A673 (cell line): ENCODE measurements around the gene MS4A12. TPM values are rescaled to one million over a fixed set of nuclear protein-coding genes. Genes with fewer than 3 reads are reported as not detected.

Experiments
- BruUV-seq: library from RNA; stranded (reverse); fragments of 400-500 nt; replicated peaks from 2 replicates; lab custom pipeline; 2021; lab: Mats Ljungman, UMichigan
- CTCF ChIA-PET: fragments of 300-600 bp; sonication (Branson Sonifier 250); formaldehyde crosslinking; loops from one replicate; lab custom pipeline; 2022; ENCODE audit warnings: antibody characterized with exemption; lab: Charles Lee
- POLR2A ChIA-PET: fragments of 300-600 bp; sonication (Branson Sonifier 250); formaldehyde crosslinking; loops from one replicate; lab custom pipeline; 2022; ENCODE audit warnings: antibody characterized with exemption; ENCODE audit not compliant: low non-redundant PET; lab: Charles Lee
- DNase-seq: peaks from one replicate; pipeline ENCODE4 v3.0.0-alpha.2; 2015; ENCODE audit warnings: low spot score
- H3K27ac ChIP-seq: fragments of 200-600 bp; sonication (generic); 2 replicates; pipeline ENCODE4 v1.5.1; 2016; ENCODE audit warnings: mixed run types, low read depth, mild to moderate bottlenecking, mixed read lengths, antibody characterized with exemption, low read length; ENCODE audit not compliant: poor library complexity, severe bottlenecking
- H3K27me3 ChIP-seq: fragments of 200-600 bp; sonication (generic); replicated peaks from 2 replicates; pipeline ENCODE4 v1.6.1; 2017; ENCODE audit warnings: mixed run types, low read depth, mild to moderate bottlenecking, mixed read lengths, antibody characterized with exemption, low read length; ENCODE audit not compliant: insufficient read depth, poor library complexity
- H3K36me3 ChIP-seq: fragments of 200-600 bp; sonication (generic); 2 replicates; pipeline ENCODE4 v1.6.1; 2016; ENCODE audit warnings: mixed run types, mild to moderate bottlenecking, mixed read lengths, antibody characterized with exemption, low read length; ENCODE audit not compliant: insufficient read depth, poor library complexity, severe bottlenecking
- H3K4me1 ChIP-seq: fragments of 200-600 bp; sonication (generic); 2 replicates; pipeline ENCODE4 v1.6.1; 2017; ENCODE audit warnings: mixed run types, mild to moderate bottlenecking, mixed read lengths, antibody characterized with exemption, low read length; ENCODE audit not compliant: insufficient read depth, poor library complexity, severe bottlenecking
- H3K4me3 ChIP-seq: fragments of 200-600 bp; sonication (generic); 2 replicates; pipeline ENCODE4 v1.5.1; 2016; ENCODE audit warnings: low read depth, mixed run types, mild to moderate bottlenecking, mixed read lengths, low read length; ENCODE audit not compliant: poor library complexity, severe bottlenecking
- H3K9me3 ChIP-seq: fragments of 200-600 bp; sonication (generic); 2 replicates; pipeline ENCODE4 v1.6.1; 2016; ENCODE audit warnings: mixed run types, low read depth, mild to moderate bottlenecking, mixed read lengths, antibody characterized with exemption, low read length; ENCODE audit not compliant: poor library complexity, severe bottlenecking
- CTCF ChIP-seq: fragments of 300-800, 200-600 bp; sonication (generic); conservative IDR thresholded peaks from 2 replicates; pipeline ENCODE4 v1.5.1; 2017; ENCODE audit warnings: low read depth, mild to moderate bottlenecking, antibody characterized with exemption, low read length, moderate library complexity, mixed read lengths
- EZH2 ChIP-seq: fragments of 200-600 bp; sonication (generic); IDR thresholded peaks from 2 replicates; pipeline ENCODE4 v1.6.1; 2017; ENCODE audit warnings: borderline replicate concordance, low read depth, mild to moderate bottlenecking, mixed read lengths, antibody characterized with exemption, low read length; ENCODE audit not compliant: poor library complexity, severe bottlenecking
- intact Hi-C: fragments of 100-400 bp; cut with micrococcal nuclease; formaldehyde crosslinking; loops from one replicate; pipeline ENCODE4 v1.10.0; 2022; ENCODE audit not compliant: unreplicated experiment
- total RNA-seq: library from RNA; stranded (reverse); gene quantifications from 2 replicates; pipeline ENCODE4 v1.2.3, GENCODE V29; 2021

MS4A12 gene
- total RNA-seq, 1 experiment from 2014 or later, result not detected

DNA sequence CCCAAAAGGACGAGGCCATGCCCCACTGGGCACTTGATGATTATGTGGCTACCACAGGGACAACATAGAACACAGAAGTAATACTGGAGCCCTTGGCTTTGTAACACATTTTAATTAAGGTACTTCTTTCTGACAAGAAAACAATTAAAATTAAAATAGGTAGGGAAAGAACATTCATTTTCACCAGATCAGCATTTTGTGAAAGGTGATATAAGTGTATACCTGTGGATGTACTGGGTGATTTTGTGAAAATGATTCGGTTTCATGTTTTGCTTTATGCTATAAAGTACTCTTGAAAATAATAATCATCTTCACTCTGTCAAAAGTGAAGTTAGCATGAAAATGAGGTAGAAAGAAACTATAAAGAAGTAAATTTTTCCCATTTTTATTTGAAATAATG, 876 bp downstream of the MS4A12 start:
- no peak for TF ChIP-seq CTCF
- no peak for TF ChIP-seq EZH2
- ChIA-PET POLR2A (no interaction called here), CTCF (interaction anchor here (1.5 kb wide), 1 partner anchor 130 kb away, joined by 4 read pairs; no protein-coding TSS in a partner anchor)
- Histone ChIP-seq H3K9me3 (no peaks in the 10 kb centered on the region), H3K36me3 (no peaks in the 10 kb centered on the region), H3K27ac (no peak overlapping the region), H3K4me1 (no peaks in the 10 kb centered on the region), H3K4me3 (no peak overlapping the region), H3K27me3 (peaks cover 4% of the 10 kb centered on the region)
- DNase-seq, result no peak
- intact Hi-C loops, result no loop called here
- BruUV-seq, result no TSS peak

DNA sequence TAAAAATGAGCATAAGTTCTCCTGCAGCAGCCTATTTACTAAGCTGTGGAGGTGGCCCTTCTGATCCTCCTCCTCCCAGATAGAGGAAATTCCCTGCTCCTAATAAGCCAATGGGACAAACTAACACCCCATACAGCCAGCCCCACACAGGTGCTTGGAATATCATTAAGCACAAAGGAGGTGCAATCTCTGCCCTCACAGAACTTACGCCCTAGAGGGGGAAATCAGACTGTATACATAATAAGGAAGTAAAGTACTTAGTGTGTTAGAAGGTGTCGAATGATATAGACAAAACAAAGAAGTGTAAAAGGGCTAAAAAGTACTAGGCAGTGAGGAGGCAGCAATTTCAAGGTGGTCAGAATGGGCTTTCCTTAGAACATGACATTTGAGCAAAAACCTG, 5.8 kb downstream of the MS4A12 start:
- TF ChIP-seq EZH2 (no peak), CTCF (no peak)
- ChIA-PET POLR2A (no interaction called here), CTCF (no interaction called here)
- DNase-seq, result no peak
- no peaks in the 10 kb centered on the region for H3K9me3 ChIP-seq
- BruUV-seq, result no TSS peak
- peaks cover 10% of the 10 kb centered on the region for H3K27me3 ChIP-seq
- intact Hi-C loops, result no loop called here
- no peaks in the 10 kb centered on the region for H3K36me3 ChIP-seq
- no peak overlapping the region for H3K4me3 ChIP-seq
- H3K4me1 ChIP-seq, result no peaks in the 10 kb centered on the region
- no peak overlapping the region for H3K27ac ChIP-seq

- no peak for DNase-seq
- Histone ChIP-seq H3K27ac (no peak overlapping the region), H3K4me1 (no peaks in the 10 kb centered on the region), H3K36me3 (no peaks in the 10 kb centered on the region), H3K4me3 (no peak overlapping the region), H3K27me3 (peaks cover 12% of the 10 kb centered on the region), H3K9me3 (no peaks in the 10 kb centered on the region)
- TF ChIP-seq CTCF (no peak), EZH2 (no peak)
- no TSS peak for BruUV-seq
- intact Hi-C loops, result no loop called here
- CTCF ChIA-PET, result no interaction called here
- POLR2A ChIA-PET, result no interaction called here
These were observed 6.3 kb downstream of the MS4A12 start for GRCh38 chr11:60498853-60499252.
